Hypothalamus (tissue), 51 donors: ENCODE measurements around the gene RSKR.
"Not testable (repeated sequence)": the region's sequence is repeated elsewhere in the genome, so short reads cannot be mapped to it uniquely, and the experiment has no call there.

Source experiments
- DNase-seq, 51 donors: peaks; one replicate each; lab custom pipeline; 2025; lab: John Stamatoyannopoulos, UW

The RSKR gene

DNA sequence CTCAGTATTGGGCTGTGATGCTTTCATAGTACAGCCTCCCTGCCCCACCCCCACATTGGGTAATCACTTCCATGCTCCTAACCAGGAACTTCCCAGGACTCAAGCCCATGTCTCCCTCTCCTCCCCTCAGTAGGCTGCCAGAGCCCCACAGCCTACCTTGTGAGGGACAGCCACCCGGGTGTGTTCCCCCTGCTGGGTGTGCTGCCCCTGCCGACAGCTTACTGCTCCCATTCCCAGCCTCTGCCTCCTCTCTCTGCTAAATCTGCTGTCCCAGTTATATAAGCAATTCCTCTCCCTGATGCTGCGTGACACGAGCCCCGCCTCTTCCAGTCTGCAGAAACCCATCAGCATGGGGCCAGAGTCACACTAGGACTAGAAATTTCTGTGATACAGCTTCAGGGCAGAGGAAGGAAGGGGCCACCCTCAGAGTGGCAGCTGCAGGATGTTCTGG lies at the start of gene RSKR:
TSS of gene RSKR (minus strand) at position 255 of the 451 bp plus-strand sequence. CDS start at position 231, 24 bp downstream.
- DNase-seq = peak in 24 of 51 donors; percentile 1 to 65 (median 14)

GRCh38 chr17:28663723-28664122 lies 49.7 kb upstream of the RSKR start:
- DNase-seq = no peak

GRCh38 chr17:28662527-28662829 lies 48.5 kb upstream of the RSKR start:
- DNase-seq = no peak

GRCh38 chr17:28661635-28662526 lies 47.9 kb upstream of the RSKR start, which contains the start of the genes SDF2 and SUPT6H:
SDF2 (minus strand) TSS chr17:28661906; CDS start chr17:28661876, 30 bp downstream.
SUPT6H (plus strand) TSS chr17:28662205; CDS start chr17:28673402, 11,197 bp downstream.
- peak; percentile 58 to 99 (median 87) for DNase-seq

DNA sequence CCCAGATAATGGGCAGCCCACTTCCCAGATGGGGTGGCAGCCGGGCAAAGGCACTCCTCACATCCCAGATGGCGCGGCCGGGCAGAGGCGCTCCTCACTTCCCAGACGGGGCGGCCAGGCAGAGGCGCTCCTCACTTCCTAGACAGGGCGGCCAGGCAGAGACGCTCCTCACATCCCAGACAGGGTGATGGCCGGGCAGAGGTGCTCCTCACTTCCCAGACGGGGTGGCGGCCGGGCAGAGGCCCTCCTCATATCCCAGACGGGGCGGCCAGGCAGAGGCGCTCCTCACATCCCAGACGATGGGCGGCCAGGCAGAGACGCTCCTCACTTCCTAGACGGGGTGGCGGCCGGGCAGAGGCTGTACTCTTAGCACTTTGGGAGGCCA lies 45.5 kb upstream of the RSKR start:
- DNase-seq = not testable (repeated sequence)

DNA sequence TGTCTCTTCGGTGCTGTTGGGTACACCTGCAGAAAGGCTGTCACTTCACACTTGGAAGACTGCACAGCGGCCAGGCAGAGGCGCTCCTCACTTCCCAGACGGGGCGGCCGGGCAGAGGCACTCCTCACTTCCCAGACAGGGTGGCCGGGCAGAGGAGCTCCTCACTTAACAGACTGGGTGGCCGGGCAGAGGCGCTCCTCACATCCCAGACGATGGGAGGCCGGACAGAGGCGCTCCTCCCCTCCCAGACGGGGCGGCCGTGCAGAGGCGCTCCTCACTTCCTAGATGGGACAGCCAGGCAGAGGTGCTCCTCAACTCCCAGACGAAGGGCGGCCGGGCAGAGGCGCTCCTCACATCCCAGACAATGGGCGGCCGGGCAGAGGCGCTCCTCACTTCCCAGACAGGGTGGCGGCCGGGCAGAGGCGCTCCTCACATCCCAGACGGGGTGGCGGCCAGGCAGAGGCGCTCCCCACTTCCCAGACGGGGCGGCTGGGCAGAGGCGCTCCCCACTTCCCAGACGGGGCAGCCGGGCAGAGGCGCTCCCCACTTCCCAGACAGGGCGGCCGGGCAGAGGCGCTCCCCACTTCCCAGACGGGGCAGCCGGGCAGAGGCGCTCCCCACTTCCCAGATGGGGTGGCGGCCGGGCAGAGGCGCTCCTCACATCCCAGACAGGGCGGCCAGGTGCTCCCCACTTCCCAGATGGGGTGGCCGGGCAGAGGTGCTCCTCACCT lies 44.9 kb upstream of the RSKR start:
- DNase-seq = not testable (repeated sequence)

GRCh38 chr17:28658342-28658741 lies 44.4 kb upstream of the RSKR start:
- DNase-seq = not testable (repeated sequence)

GRCh38 chr17:28657756-28658155 lies 43.8 kb upstream of the RSKR start:
- DNase-seq = no peak

DNA sequence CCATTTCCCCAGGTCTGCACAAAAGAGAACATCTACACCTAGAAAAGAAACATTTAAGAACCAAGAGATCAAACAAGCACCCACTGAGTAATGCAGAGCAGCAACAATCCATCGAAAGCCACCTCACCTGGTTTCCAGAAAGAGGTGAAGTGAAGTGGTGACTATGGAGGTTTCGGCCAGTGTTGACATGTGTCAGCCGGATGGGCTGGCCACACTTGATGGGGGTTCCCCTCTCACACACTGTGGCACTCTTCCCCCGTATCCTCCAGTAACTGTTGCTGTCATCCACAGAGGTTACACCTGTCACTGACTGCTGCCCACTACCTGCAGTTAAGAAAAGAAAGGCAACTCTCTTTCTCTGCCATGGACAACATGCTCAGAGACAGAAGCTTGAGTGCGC lies 41.2 kb upstream of the RSKR start:
- no peak for DNase-seq

GRCh38 chr17:28648698-28649097 lies 34.7 kb upstream of the RSKR start:
- DNase-seq = no peak

- DNase-seq = peak in 2 of 51 donors; percentile 3 to 18
Observed at GRCh38 chr17:28646039-28646754, 32.2 kb upstream of the RSKR start.

- peak in 1 of 51 donors; percentile 15 for DNase-seq
Observed at GRCh38 chr17:28645576-28645939, 31.6 kb upstream of the RSKR start.

DNA sequence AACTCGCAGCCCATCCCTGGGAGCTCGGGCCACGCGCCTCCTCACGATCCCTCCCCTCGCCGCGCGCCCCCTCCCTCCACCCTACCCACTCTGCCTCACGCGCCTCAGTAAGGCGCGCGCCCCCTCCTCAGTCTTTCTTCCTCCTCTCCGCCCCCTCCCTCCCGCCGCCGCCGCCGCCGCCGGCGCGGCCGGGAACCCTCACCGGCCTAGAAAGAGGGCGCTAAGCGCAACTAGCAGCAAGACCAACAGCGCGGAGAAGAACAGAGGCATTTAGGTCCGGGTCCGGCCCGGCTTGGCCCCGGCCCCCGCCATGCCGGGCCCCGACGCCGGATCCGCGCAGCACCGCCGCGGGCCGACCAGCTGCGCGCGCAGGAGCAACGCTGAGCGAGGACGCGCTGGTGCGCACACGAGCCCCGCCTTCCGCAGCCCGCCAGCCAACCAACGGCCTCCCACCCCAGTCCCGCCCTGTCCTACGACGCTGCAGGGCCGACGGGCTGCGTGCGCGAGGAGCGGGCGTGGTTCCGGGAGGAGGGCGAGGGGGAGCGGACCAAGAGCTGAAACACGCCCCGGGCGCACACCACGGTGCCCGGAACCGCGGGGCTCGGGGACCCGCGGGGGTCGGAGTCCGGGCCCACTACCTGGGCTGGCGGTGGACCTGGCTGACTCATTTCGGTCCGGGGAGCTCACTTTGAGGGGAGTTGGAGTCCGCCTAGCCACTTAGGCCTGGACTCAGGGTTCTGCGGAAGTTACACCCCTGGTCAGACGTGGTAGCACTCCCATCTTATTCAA lies 31.0 kb upstream of the RSKR start, which contains the start of gene BLTP2:
TSS of gene BLTP2 (minus strand) at position 372 of the 789 bp plus-strand sequence. CDS start at position 270, 102 bp downstream.
- DNase-seq = peak; percentile 47 to 97 (median 92)

- DNase-seq = peak in 21 of 51 donors; percentile 5 to 49 (median 16)
Observed at GRCh38 chr17:28643983-28644786, 30.2 kb upstream of the RSKR start.

DNA sequence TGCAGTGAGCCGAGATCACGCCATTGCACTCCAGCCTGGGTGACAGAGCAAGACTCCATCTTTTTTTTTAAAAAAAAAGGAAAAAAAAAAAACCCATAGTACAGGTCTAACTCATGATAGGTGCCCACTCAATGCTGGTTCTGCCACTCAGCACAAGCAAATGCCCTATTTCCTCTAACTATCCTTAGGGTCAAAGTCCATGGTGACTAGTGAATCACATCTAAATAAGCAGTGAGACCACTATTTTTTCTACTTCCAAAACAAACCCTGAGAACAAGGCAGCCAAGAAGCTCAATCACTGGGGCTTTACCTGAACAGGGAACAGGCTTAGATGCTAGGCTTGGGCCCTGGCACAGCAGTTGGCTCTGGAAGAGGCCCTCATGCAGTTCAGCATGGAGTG lies 27.6 kb upstream of the RSKR start:
- DNase-seq = no peak

GRCh38 chr17:28635506-28635905 lies 21.5 kb upstream of the RSKR start:
- no peak for DNase-seq

DNA sequence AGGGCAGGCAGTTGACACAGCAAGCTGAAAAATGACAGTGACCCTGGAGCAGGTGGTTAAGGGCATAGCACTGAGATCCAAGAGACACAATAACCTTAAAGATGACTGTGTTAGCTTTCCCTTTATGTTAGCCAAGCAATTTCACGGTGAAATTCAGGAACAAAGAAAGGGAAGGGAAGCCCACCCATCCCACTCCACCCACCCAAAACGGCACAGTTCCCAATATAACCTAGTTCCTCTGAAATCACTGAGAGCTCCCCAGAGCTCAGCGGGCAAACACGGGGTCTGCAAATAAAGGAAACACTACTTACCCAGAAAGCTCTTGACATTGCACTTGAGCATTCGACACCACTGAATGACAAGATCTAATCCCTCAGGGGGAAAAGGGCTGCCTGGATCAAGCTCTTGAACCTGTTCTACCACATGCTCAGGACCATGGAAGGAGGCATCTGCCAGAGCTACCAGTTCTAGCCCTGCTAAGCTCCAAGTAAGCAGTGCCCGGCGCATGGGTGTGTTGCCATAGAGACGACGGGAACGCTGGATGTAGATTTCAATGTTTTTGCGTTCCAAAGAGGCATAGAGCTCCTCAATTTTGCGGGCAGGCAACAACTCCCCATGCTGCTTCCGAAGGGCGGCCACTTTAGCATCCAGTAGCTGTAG lies 20.4 kb upstream of the RSKR start:
- DNase-seq = no peak

DNA sequence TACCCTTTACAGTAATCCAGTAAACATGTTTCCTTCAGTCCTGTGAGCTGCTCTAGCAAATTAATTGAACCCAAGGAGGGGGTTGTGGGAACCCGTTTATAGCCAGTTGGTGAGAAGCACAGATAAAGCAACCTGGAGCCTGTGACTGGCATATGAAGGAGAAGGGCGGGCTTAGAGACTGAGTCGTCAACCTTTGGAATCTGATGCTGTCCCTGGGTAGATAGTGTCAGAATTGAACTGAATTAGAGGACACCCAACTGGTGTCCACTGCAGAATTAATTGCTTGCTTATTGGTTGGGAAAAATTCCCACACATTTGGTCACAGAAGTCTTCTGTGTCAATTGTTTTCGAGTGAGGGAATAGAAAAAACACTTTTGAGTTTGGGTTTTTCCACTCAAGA lies 12.8 kb upstream of the RSKR start:
- DNase-seq = no peak

DNA sequence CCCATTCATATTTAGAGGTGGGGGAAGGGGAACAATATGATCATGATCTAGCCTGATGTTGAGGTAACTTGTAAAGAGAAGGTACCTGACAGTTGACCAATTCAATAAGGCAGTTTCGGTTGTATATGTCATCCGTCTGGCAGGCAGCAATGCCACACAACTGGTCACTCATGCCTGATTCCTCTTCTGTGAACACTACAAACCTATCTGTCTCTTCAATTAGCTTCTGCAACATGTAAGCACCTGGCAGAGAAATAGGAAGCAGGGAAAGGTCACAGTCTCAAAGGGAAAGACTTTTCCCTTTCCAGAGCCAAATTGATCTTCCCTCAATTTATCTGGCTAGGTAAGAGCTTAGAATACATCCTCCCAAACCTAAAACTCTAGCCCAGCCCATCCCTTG lies 10.2 kb upstream of the RSKR start:
- no peak for DNase-seq
